DOHH2 (cell line): ENCODE results near the gene TBL1X.

Source experiments
- H3F3A ChIP-seq: fragments of 200-600 bp; sonication (generic), shearing (Covaris generic); 2 replicates; pipeline ENCODE4 v1.6.0; 2016; ENCODE audit warnings: antibody characterized with exemption, mild to moderate bottlenecking; ENCODE audit not compliant: control insufficient read depth, insufficient read depth
- H3K27ac ChIP-seq: fragments of 200-600 bp; sonication (generic); 2 replicates; pipeline ENCODE4 v1.5.1; 2014; ENCODE audit warnings: low read depth, mild to moderate bottlenecking, low read length, moderate library complexity
- H3K27me3 ChIP-seq: fragments of 200-600 bp; sonication (generic); 2 replicates; pipeline ENCODE4 v1.6.1; 2014; ENCODE audit warnings: mild to moderate bottlenecking, low read length, mixed read lengths; ENCODE audit not compliant: control insufficient read depth
- H3K36me3 ChIP-seq: fragments of 200-600 bp; sonication (generic); 2 replicates; pipeline ENCODE4 v1.6.1; 2014; ENCODE audit warnings: mild to moderate bottlenecking, low read length, moderate library complexity, mixed read lengths; ENCODE audit not compliant: control insufficient read depth
- H3K4me1 ChIP-seq: fragments of 200-600 bp; sonication (generic); 2 replicates; pipeline ENCODE4 v1.6.1; 2014; ENCODE audit warnings: mild to moderate bottlenecking, low read length, mixed read lengths; ENCODE audit not compliant: control insufficient read depth
- H3K4me2 ChIP-seq: fragments of 200-600 bp; sonication (generic); 2 replicates; pipeline ENCODE4 v1.6.0; 2014; ENCODE audit warnings: mild to moderate bottlenecking, low read length, moderate library complexity
- H3K4me3 ChIP-seq: fragments of 200-600 bp; sonication (generic); 2 replicates; pipeline ENCODE4 v1.5.1; 2014; ENCODE audit warnings: mild to moderate bottlenecking, low read length, mixed read lengths
- H3K79me2 ChIP-seq: fragments of 200-600 bp; sonication (generic); 2 replicates; pipeline ENCODE4 v1.6.1; 2014; ENCODE audit warnings: mild to moderate bottlenecking, low read length, mixed read lengths; ENCODE audit not compliant: control insufficient read depth
- H3K9me2 ChIP-seq: fragments of 200-600 bp; sonication (generic); replicated peaks from 2 replicates; pipeline ENCODE4 v1.6.1; 2014; ENCODE audit warnings: mild to moderate bottlenecking, low read length, mixed read lengths; ENCODE audit not compliant: control insufficient read depth
- H3K9me3 ChIP-seq: fragments of 200-600 bp; sonication (generic); 2 replicates; pipeline ENCODE4 v1.6.1; 2014; ENCODE audit warnings: antibody characterized with exemption, low read length, mixed read lengths; ENCODE audit not compliant: control insufficient read depth, insufficient read depth
- H4K20me1 ChIP-seq: fragments of 200-600 bp; sonication (generic); 2 replicates; pipeline ENCODE4 v1.6.0; 2014; ENCODE audit warnings: low read depth, mild to moderate bottlenecking, antibody characterized with exemption, low read length, moderate library complexity; ENCODE audit not compliant: control insufficient read depth, insufficient read depth
- CTCF ChIP-seq: fragments of 200-600 bp; sonication (generic); IDR thresholded peaks from one replicate; pipeline ENCODE4 v1.5.1; 2014; ENCODE audit warnings: antibody characterized with exemption, mild to moderate bottlenecking, low read depth, low read length; ENCODE audit not compliant: poor library complexity, severe bottlenecking
- EZH2phosphoT487 ChIP-seq: fragments of 200-600 bp; sonication (generic); IDR thresholded peaks from 2 replicates; pipeline ENCODE4 v1.6.1; 2017; ENCODE audit warnings: borderline replicate concordance, mild to moderate bottlenecking, antibody characterized with exemption, low read length, moderate library complexity, mixed read lengths

Gene TBL1X

GRCh38 chrX:9657590-9658256, 192.9 kb downstream of the TBL1X start:
- Histone ChIP-seq H3K9me2 (no peaks in the 10 kb centered on the region), H3K27ac (no peak overlapping the region), H4K20me1 (no peaks in the 10 kb centered on the region), H3K27me3 (no peaks in the 10 kb centered on the region), H3K36me3 (no peaks in the 10 kb centered on the region), H3K4me2 (no peak overlapping the region), H3K4me1 (peaks cover 6% of the 10 kb centered on the region; the same call in 1 of the 2 replicates), H3K9me3 (no peaks in the 10 kb centered on the region), H3K79me2 (no peaks in the 10 kb centered on the region), H3F3A (no peaks in the 10 kb centered on the region), H3K4me3 (no peak overlapping the region)
- TF ChIP-seq EZH2phosphoT487: no peak
- TF ChIP-seq CTCF: no peak

DNA sequence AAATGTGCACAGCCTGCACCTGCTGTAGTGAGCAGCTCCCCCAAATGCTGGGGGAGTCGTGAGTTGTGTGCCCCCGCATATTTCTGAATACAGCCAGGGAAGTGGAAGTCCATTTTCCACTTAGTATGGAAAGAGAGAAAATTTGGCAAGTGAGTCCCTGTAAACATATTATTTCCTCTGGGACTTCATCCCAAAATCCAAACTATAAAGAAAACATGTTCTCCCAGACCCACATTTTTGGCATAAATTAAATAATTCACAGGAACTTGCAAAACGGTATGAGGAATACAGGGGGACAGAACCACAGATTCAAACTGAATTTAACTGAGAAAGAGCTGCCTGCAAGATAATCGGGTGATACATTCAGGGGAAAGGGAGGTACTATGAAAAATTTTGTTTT, 193.6 kb downstream of the TBL1X start:
- Histone ChIP-seq H3K27me3 (no peaks in the 10 kb centered on the region), H3K4me1 (peaks cover 10% of the 10 kb centered on the region), H3K9me3 (no peaks in the 10 kb centered on the region), H3K79me2 (no peaks in the 10 kb centered on the region), H3K4me2 (no peak overlapping the region), H3K9me2 (no peaks in the 10 kb centered on the region), H3K4me3 (no peak overlapping the region), H3K36me3 (no peaks in the 10 kb centered on the region), H3F3A (no peaks in the 10 kb centered on the region), H3K27ac (no peak overlapping the region), H4K20me1 (no peaks in the 10 kb centered on the region)
- no peak for TF ChIP-seq EZH2phosphoT487
- TF ChIP-seq CTCF: no peak

DNA sequence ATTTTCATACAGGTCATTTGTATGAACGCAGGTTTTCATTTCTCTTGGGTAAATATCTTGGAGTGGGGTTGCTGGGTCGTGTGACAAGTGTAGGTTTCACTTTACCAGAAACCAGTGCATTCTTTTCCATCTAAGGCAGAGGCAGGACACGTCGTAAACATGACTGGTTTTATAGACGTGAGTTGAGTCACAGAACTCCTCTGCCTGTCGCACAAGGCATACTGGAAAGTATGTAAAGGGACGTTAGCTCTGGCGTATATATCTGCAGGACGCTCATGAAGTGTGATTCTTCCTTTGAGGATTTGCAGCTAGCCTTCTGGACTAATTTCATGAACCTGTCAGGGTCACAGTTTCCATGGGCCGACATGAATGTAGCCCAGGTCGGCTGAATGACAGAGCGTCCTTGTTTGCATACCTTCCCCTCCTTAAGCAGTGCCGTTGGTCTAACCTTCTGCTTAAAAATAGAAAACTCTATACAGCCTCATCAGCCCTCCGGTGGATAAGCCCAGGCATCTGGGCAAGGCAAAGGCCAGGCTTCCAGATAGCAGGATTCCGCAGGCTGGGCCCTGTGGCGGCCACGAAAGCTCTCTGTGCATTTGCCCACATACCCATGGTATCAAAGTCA, 194.8 kb downstream of the TBL1X start:
- TF ChIP-seq EZH2phosphoT487: no peak
- TF ChIP-seq CTCF: no peak
- no peaks in the 10 kb centered on the region for H3K27me3 ChIP-seq
- H3K4me3 ChIP-seq: no peak overlapping the region
- H3K9me3 ChIP-seq: no peaks in the 10 kb centered on the region
- H3K27ac ChIP-seq: no peak overlapping the region
- no peaks in the 10 kb centered on the region for H4K20me1 ChIP-seq
- peaks cover 18% of the 10 kb centered on the region for H3K4me1 ChIP-seq
- no peaks in the 10 kb centered on the region for H3K36me3 ChIP-seq
- no peaks in the 10 kb centered on the region for H3K9me2 ChIP-seq
- H3F3A ChIP-seq: no peaks in the 10 kb centered on the region
- no peaks in the 10 kb centered on the region for H3K79me2 ChIP-seq
- no peak overlapping the region for H3K4me2 ChIP-seq
